Measurements from ENCODE around the gene BMS1. TPM values are rescaled to one million over a fixed set of nuclear protein-coding genes. Genes with fewer than 3 reads are reported as not detected.
"Not testable (repeated sequence)": the region's sequence is repeated elsewhere in the genome, so short reads cannot be mapped to it uniquely, and the experiment has no call there.

The BMS1 gene
- total and polyA plus RNA-seq, 2 experiments from 2014 or later: 14.5 to 15.8 TPM

- no peaks in the 10 kb centered on the region for H3K79me2 ChIP-seq
- peak overlapping the region; percentile 36 for H3K4me3 ChIP-seq
- H3K27ac ChIP-seq: no peak overlapping the region
- peak overlapping the region; percentile 35 for H2AFZ ChIP-seq
- DNase-seq (ENCODE audit: low spot score): peak; percentile 34
- 22% methylated on average over 48 of the region's 60 CpGs for WGBS (ENCODE audit: low lambda C conversion rate, missing lambda C conversion rate)
- H3K9me3 ChIP-seq (ENCODE audit: low read depth): no peaks in the 10 kb centered on the region
- no peak for TF ChIP-seq EZH2phosphoT487 (IDR thresholded peaks at IDR 0.05; ENCODE audit: low read depth, severe bottlenecking, unreplicated experiment)
- TF ChIP-seq EZH2 (IDR thresholded peaks at IDR 0.05; ENCODE audit: borderline replicate concordance): no peak
- TF ChIP-seq, protein P1, sequence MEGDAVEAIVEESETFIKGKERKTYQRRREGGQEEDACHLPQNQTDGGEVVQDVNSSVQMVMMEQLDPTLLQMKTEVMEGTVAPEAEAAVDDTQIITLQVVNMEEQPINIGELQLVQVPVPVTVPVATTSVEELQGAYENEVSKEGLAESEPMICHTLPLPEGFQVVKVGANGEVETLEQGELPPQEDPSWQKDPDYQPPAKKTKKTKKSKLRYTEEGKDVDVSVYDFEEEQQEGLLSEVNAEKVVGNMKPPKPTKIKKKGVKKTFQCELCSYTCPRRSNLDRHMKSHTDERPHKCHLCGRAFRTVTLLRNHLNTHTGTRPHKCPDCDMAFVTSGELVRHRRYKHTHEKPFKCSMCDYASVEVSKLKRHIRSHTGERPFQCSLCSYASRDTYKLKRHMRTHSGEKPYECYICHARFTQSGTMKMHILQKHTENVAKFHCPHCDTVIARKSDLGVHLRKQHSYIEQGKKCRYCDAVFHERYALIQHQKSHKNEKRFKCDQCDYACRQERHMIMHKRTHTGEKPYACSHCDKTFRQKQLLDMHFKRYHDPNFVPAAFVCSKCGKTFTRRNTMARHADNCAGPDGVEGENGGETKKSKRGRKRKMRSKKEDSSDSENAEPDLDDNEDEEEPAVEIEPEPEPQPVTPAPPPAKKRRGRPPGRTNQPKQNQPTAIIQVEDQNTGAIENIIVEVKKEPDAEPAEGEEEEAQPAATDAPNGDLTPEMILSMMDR (IDR thresholded peaks at IDR 0.05; ENCODE audit: poor library complexity): no peak
- peak overlapping the region; percentile 91 for H3K4me2 ChIP-seq
- no peaks in the 10 kb centered on the region for H3K9me2 ChIP-seq (replicated peaks; ENCODE audit: insufficient read depth)
- no peaks in the 10 kb centered on the region for H3K36me3 ChIP-seq (replicated peaks; ENCODE audit: insufficient read depth, low read depth)
- H3K27me3 ChIP-seq: peaks cover 10% of the 10 kb centered on the region
- H4K20me1 ChIP-seq (ENCODE audit: insufficient read depth, poor library complexity, severe bottlenecking): no peaks in the 10 kb centered on the region
- H3K4me1 ChIP-seq (ENCODE audit: insufficient read depth): no peaks in the 10 kb centered on the region
Measured at GRCh38 chr10:42836771-42837468, 54.3 kb downstream of the BMS1 start.

- not testable (repeated sequence) for H3K27ac ChIP-seq; H3K27me3 ChIP-seq; H3K4me1 ChIP-seq (ENCODE audit: insufficient read depth); H4K20me1 ChIP-seq (ENCODE audit: insufficient read depth, poor library complexity, severe bottlenecking); H3K79me2 ChIP-seq; H3K4me2 ChIP-seq; H2AFZ ChIP-seq; H3K36me3 ChIP-seq (replicated peaks; ENCODE audit: insufficient read depth, low read depth); DNase-seq (ENCODE audit: low spot score); H3K9me2 ChIP-seq (replicated peaks; ENCODE audit: insufficient read depth); H3K4me3 ChIP-seq; H3K9me3 ChIP-seq (ENCODE audit: low read depth)
- WGBS (ENCODE audit: low lambda C conversion rate, missing lambda C conversion rate): 24% methylated on average over 5 of the region's 5 CpGs
Measured at GRCh38 chr10:42844810-42845209, 62.2 kb downstream of the BMS1 start.

DNA sequence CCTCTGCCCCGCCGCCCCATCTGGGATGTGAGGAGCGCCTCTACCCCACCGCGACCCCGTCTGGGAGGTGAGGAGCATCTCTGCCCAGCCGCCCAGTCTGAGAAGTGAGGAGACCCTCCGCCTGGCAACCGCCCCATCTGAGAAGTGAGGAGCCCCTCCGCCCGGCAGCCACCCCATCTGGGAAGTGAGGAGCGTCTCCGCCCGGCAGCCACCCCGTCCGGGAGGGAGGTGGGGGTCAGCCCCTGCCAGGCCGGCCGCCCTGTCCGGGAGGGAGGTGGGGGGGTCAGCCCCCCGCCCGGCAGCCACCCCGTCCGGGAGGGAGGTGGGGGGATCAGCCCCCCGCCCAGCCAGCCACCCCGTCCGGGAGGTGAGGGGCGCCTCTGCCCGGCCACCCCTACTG, 64.7 kb downstream of the BMS1 start:
- H2AFZ ChIP-seq; H3K27ac ChIP-seq; H3K79me2 ChIP-seq; H3K4me1 ChIP-seq (ENCODE audit: insufficient read depth); H3K4me2 ChIP-seq; H3K9me3 ChIP-seq (ENCODE audit: low read depth); DNase-seq (ENCODE audit: low spot score); H4K20me1 ChIP-seq (ENCODE audit: insufficient read depth, poor library complexity, severe bottlenecking); H3K27me3 ChIP-seq; H3K36me3 ChIP-seq (replicated peaks; ENCODE audit: insufficient read depth, low read depth); H3K9me2 ChIP-seq (replicated peaks; ENCODE audit: insufficient read depth); H3K4me3 ChIP-seq: not testable (repeated sequence)
- 100% methylated on average over 3 of the region's 28 CpGs for WGBS (ENCODE audit: low lambda C conversion rate, missing lambda C conversion rate)

GRCh38 chr10:42850931-42851330, 68.3 kb downstream of the BMS1 start:
- 65% methylated on average over 4 of the region's 4 CpGs for WGBS (ENCODE audit: low lambda C conversion rate, missing lambda C conversion rate)

More at GRCh38 chr10:42850931-42851330, 68.3 kb downstream of the BMS1 start:
- DNase-seq (ENCODE audit: low spot score): no peak
- no peaks in the 10 kb centered on the region for H3K4me1 ChIP-seq (ENCODE audit: insufficient read depth)
- no peak overlapping the region for H3K27ac ChIP-seq
- TF ChIP-seq EZH2phosphoT487 (IDR thresholded peaks at IDR 0.05; ENCODE audit: low read depth, severe bottlenecking, unreplicated experiment) (no peak), EZH2 (IDR thresholded peaks at IDR 0.05; ENCODE audit: borderline replicate concordance) (no peak)
- TF ChIP-seq, protein P1 (IDR thresholded peaks at IDR 0.05; ENCODE audit: poor library complexity): no peak
- no peaks in the 10 kb centered on the region for H4K20me1 ChIP-seq (ENCODE audit: insufficient read depth, poor library complexity, severe bottlenecking)
- H3K27me3 ChIP-seq: no peaks in the 10 kb centered on the region
- H2AFZ ChIP-seq: no peak overlapping the region
- no peaks in the 10 kb centered on the region for H3K36me3 ChIP-seq (replicated peaks; ENCODE audit: insufficient read depth, low read depth)
- H3K4me2 ChIP-seq: no peak overlapping the region
- H3K4me3 ChIP-seq: no peak overlapping the region
- no peaks in the 10 kb centered on the region for H3K79me2 ChIP-seq
- H3K9me3 ChIP-seq (ENCODE audit: low read depth): no peaks in the 10 kb centered on the region
- no peaks in the 10 kb centered on the region for H3K9me2 ChIP-seq (replicated peaks; ENCODE audit: insufficient read depth)

Data from hepatocyte (in vitro differentiated cells).